Superior temporal gyrus (tissue), 1 donor: ENCODE results near the gene ODAD3.

Experiments used
- DNase-seq: peaks from one replicate; pipeline ENCODE4 v3.0.0-alpha.2; 2016; ENCODE audit errors: extremely low spot score

Gene ODAD3

DNA sequence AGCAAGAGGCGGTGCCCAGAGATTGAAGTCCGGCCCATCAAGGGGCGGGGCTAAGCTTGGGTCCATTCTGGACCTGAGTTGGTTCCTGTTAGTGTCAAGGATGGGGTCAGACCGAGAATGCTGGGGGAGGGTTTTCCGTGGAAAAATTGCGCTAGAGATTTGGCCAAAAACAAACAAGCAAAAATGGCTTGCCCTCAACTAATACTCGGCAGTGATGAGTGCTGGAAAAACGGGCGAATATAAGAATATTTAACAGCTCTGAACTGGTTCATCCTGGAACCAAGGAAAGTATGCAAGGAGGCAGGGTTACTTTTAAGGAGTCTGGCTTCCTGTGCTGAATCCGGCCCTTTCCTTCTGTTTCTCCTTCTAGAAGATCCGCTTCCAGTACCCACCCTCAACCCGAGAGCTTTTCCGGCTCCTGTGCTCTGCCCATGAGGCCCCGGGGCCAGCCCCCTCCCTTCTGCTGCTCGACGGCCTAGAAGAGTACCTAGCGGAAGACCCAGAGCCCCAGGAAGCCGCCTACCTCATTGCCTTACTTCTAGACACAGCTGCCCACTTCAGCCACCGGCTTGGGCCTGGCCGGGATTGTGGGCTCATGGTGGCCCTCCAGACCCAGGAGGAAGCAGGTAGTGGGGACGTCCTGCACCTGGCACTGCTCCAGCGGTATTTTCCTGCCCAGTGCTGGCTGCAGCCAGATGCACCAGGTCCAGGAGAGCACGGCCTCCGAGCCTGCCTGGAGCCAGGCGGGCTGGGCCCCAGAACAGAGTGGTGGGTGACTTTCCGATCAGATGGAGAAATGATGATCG is 59.6 kb downstream of the ODAD3 start:
- DNase-seq = no peak

- peak; percentile 100 for DNase-seq
Measured at GRCh38 chr19:11374433-11375142, 60.3 kb downstream of the ODAD3 start, which contains the start of gene SWSAP1. Gene SWSAP1, plus strand, starts transcription at chr19:11374666. Its CDS starts 15 bp downstream, at chr19:11374681.

- DNase-seq = no peak
Measured at GRCh38 chr19:11373885-11374432, 61.0 kb downstream of the ODAD3 start.

- peak; percentile 75 for DNase-seq
Measured at GRCh38 chr19:11373166-11373884, 61.6 kb downstream of the ODAD3 start.

DNA sequence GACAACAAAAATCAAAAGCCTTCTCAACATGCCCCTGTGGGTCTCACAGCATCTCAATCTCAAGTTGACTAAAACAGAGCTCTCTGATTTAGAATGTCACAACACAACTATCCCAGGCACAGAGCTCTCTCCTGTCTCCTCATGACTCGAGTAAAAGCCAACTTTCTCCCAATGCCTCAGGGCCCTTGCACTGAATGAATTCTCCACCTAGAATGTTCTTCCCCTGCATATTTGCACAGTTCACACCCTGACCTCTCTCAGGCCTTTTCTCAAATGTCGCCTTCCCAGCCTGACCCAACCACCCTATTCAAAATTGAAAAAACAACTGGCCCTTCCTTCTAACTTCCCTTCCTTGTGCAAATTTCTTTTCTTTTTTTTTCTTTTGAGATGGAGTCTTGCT is 64.2 kb downstream of the ODAD3 start:
- DNase-seq = no peak
